Adrenal gland (tissue), 5 donors: ENCODE measurements around the gene ABCA8.

Experiments used
- CTCF ChIP-seq, 6 experiments: fragments of 450-650 bp in 4 of 6; fragments of 200-600 bp in 2 of 6; sonication (generic) in 1 of 6; IDR thresholded peaks; 1 replicate in 5 of 6; 2 replicates in 1 of 6; pipeline versions ENCODE4 v1.5.1 to v1.8.0; 2016 to 2021; ENCODE audit warnings: antibody characterized with exemption in 6 of 6, mild to moderate bottlenecking in 2 of 6, moderate library complexity in 1 of 6
- POLR2A ChIP-seq, 2 donors: fragments of 450-650 bp; IDR thresholded peaks; one replicate each; pipeline ENCODE4 v1.6.1; 2017; ENCODE audit warnings: antibody characterized with exemption in 2 of 2, mild to moderate bottlenecking in 2 of 2, moderate library complexity in 1 of 2
- donor health status: DM: no; HTN: no; CAD: no.

GRCh38 chr17:68993112-68993511 is 37.9 kb upstream of the ABCA8 start:
- TF ChIP-seq CTCF (IDR thresholded peaks at IDR 0.05): no peak
- TF ChIP-seq POLR2A (IDR thresholded peaks at IDR 0.05): no peak
